A549 (cell line): ENCODE data around the gene GLS. TPM values are rescaled to one million over a fixed set of nuclear protein-coding genes. Genes with fewer than 3 reads are reported as not detected.

Experiments used
- ATAC-seq, 2 experiments: fragments of 200-7000 bp in 1 of 2; fragments of >200 bp in 1 of 2; cut with Nextera tagmentation in 1 of 2; cut with Tn5 transposase in 1 of 2; 3 replicates each; pipeline versions ENCODE4 v1.8.0 to v1.9.1; 2018 to 2020; ENCODE audit warnings: mild to moderate bottlenecking in 1 of 2, moderate library complexity in 1 of 2
- CTCF ChIA-PET: fragments of 300-600 bp; sonication (Branson Sonifier 250); formaldehyde crosslinking; extraction: SDS; loops from one replicate; lab custom pipeline; 2021; ENCODE audit warnings: antibody characterized with exemption, inconsistent platforms; lab: Yijun Ruan, JAX
- POLR2A ChIA-PET: fragments of 350-600 bp; formaldehyde crosslinking; extraction: SDS; loops from one replicate; lab custom pipeline; 2021; ENCODE audit warnings: antibody characterized with exemption, inconsistent platforms; lab: Yijun Ruan, JAX
- DNase-seq, 2 experiments: peaks; one replicate each; pipeline versions ENCODE4 v3.0.0 to v3.0.0-alpha.2; 2011 to 2016; ENCODE audit warnings: low read depth in 1 of 2, low spot score in 1 of 2
- FAIRE-seq: peaks from 2 replicates; lab custom pipeline; 2011; peaks lifted over from hg19 to GRCh38; lab: Jason Lieb, UNC
- H3K27ac ChIP-seq, 2 experiments: fragments of >200 bp; sonication (Bioruptor Twin); formaldehyde crosslinking; 3 replicates each; pipeline ENCODE4 v1.5.1; 2016 to 2017
- H3K4me1 ChIP-seq: fragments of >200 bp; sonication (Bioruptor Twin); formaldehyde crosslinking; 3 replicates; pipeline ENCODE4 v1.6.1; 2016
- H3K4me2 ChIP-seq: fragments of >200 bp; sonication (Bioruptor Twin); formaldehyde crosslinking; 3 replicates; pipeline ENCODE4 v1.6.1; 2016
- H3K4me3 ChIP-seq: fragments of >200 bp; sonication (Bioruptor Twin); formaldehyde crosslinking; 3 replicates; pipeline ENCODE4 v1.5.1; 2016
- H3K9me3 ChIP-seq: fragments of >200 bp; sonication (Bioruptor Twin); formaldehyde crosslinking; 3 replicates; pipeline ENCODE4 v1.6.1; 2016
- ATOH8 ChIP-seq: fragments of 250-450 bp; sonication (Bioruptor Pico); IDR thresholded peaks from 2 replicates; pipeline ENCODE4 v1.5.0; 2020; ENCODE audit warnings: low read depth, mild to moderate bottlenecking, moderate library complexity
- BHLHE40 ChIP-seq: IDR thresholded peaks from 2 replicates; pipeline ENCODE4 v1.6.1; 2012; ENCODE audit warnings: low read depth, low read length, inconsistent platforms
- CBX8 ChIP-seq: fragments of 200-600 bp; sonication (generic); IDR thresholded peaks from 2 replicates; pipeline ENCODE4 v1.6.1; 2016
- EHMT2 ChIP-seq: fragments of 200-600 bp; sonication (generic); IDR thresholded peaks from 2 replicates; pipeline ENCODE4 v1.6.1; 2016; ENCODE audit warnings: antibody characterized with exemption, low read depth, mild to moderate bottlenecking, moderate library complexity
- EP300 ChIP-seq, 2 experiments: fragments of >200 bp; sonication (Bioruptor Twin); formaldehyde crosslinking; IDR thresholded peaks; 2 replicates in 1 of 2; 3 replicates in 1 of 2; pipeline ENCODE4 v1.6.1; 2016 to 2017
- ESRRA ChIP-seq: fragments of 150-350 bp; IDR thresholded peaks from 2 replicates; pipeline ENCODE4 v1.6.1; 2014; ENCODE audit warnings: mild to moderate bottlenecking, low read length, borderline replicate concordance
- FOSB ChIP-seq: fragments of 250-450 bp; sonication (Bioruptor Pico); IDR thresholded peaks from 2 replicates; pipeline ENCODE4 v1.5.0; 2020; ENCODE audit warnings: mild to moderate bottlenecking, moderate library complexity
- HDAC2 ChIP-seq: fragments of 200-600 bp; sonication (generic); IDR thresholded peaks from 2 replicates; pipeline ENCODE4 v1.6.1; 2016
- HES2 ChIP-seq: fragments of >200 bp; sonication (Bioruptor Twin); formaldehyde crosslinking; IDR thresholded peaks from 2 replicates; pipeline ENCODE4 v1.6.1; 2016
- HEYL ChIP-seq: fragments of 250-450 bp; sonication (Bioruptor Pico); IDR thresholded peaks from 2 replicates; pipeline ENCODE4 v1.8.0; 2021; ENCODE audit warnings: mild to moderate bottlenecking, moderate library complexity
- HMGXB4 ChIP-seq: fragments of 250-450 bp; sonication (Bioruptor Pico); IDR thresholded peaks from 2 replicates; pipeline ENCODE4 v1.5.0; 2021; ENCODE audit warnings: mild to moderate bottlenecking, moderate library complexity, borderline replicate concordance
- HOXB13 ChIP-seq: fragments of 250-450 bp; sonication (Bioruptor Pico); IDR thresholded peaks from 2 replicates; pipeline ENCODE4 v1.5.0; 2020; ENCODE audit warnings: low read depth, mild to moderate bottlenecking, moderate library complexity
- HOXB5 ChIP-seq: fragments of 250-450 bp; sonication (Bioruptor Pico); IDR thresholded peaks from 2 replicates; pipeline ENCODE4 v1.5.0; 2020; ENCODE audit warnings: mild to moderate bottlenecking, moderate library complexity
- JUN ChIP-seq, 2 experiments: fragments of >200 bp; sonication (Bioruptor Twin); formaldehyde crosslinking; IDR thresholded peaks; 2 replicates in 1 of 2; 3 replicates in 1 of 2; pipeline ENCODE4 v1.6.1; 2016 to 2017
- JUNB ChIP-seq: fragments of >200 bp; sonication (Bioruptor Twin); formaldehyde crosslinking; IDR thresholded peaks from 2 replicates; pipeline ENCODE4 v1.6.1; 2016
- KDM1A ChIP-seq: fragments of 200-600 bp; sonication (generic); IDR thresholded peaks from 2 replicates; pipeline ENCODE4 v1.6.1; 2016; ENCODE audit warnings: low read depth, mild to moderate bottlenecking
- MAFK ChIP-seq: fragments of 450-650 bp; IDR thresholded peaks from 2 replicates; pipeline ENCODE4 v1.6.1; 2014; ENCODE audit not compliant: partially characterized antibody
- MYC ChIP-seq: IDR thresholded peaks from 2 replicates; pipeline ENCODE4 v1.6.1; 2012; ENCODE audit warnings: mild to moderate bottlenecking, inconsistent platforms, low read length, improper control_type of control experiment, borderline replicate concordance
- NFE2L2 ChIP-seq: fragments of 150-350 bp; conservative IDR thresholded peaks from 2 replicates; pipeline ENCODE4 v1.6.1; 2014; ENCODE audit warnings: low read length
- POLR2A ChIP-seq: IDR thresholded peaks from 2 replicates; pipeline ENCODE4 v1.6.1; 2012; ENCODE audit warnings: mild to moderate bottlenecking, low read length
- POLR2AphosphoS2 ChIP-seq: conservative IDR thresholded peaks from 2 replicates; pipeline ENCODE4 v1.6.1; 2012; ENCODE audit warnings: low read length, improper control_type of control experiment, inconsistent platforms
- RAD21 ChIP-seq, 2 experiments: fragments of >200 bp in 1 of 2; sonication (Bioruptor Twin) in 1 of 2; formaldehyde crosslinking in 1 of 2; IDR thresholded peaks in 1 of 2; conservative IDR thresholded peaks in 1 of 2; 2 replicates in 1 of 2; 3 replicates in 1 of 2; pipeline ENCODE4 v1.6.1; 2012 to 2018; ENCODE audit warnings: inconsistent platforms in 1 of 2
- RNF2 ChIP-seq: fragments of 200-600 bp; sonication (generic); IDR thresholded peaks from 2 replicates; pipeline ENCODE4 v1.6.1; 2016; ENCODE audit warnings: low read depth, mild to moderate bottlenecking, antibody characterized with exemption, moderate library complexity, borderline replicate concordance
- TFCP2L1 ChIP-seq: fragments of 250-450 bp; sonication (Bioruptor Pico); IDR thresholded peaks from 2 replicates; pipeline ENCODE4 v1.5.0; 2021; ENCODE audit warnings: mild to moderate bottlenecking
- ZNF302 ChIP-seq: fragments of 250-450 bp; sonication (Bioruptor Pico); IDR thresholded peaks from 2 replicates; pipeline ENCODE4 v1.9.0; 2021; ENCODE audit warnings: inconsistent platforms, mild to moderate bottlenecking, moderate library complexity
- ZSCAN20 ChIP-seq: fragments of 250-450 bp; sonication (Bioruptor Pico); IDR thresholded peaks from 2 replicates; pipeline ENCODE4 v1.8.0; 2022; ENCODE audit warnings: mild to moderate bottlenecking, moderate library complexity
- WGBS: methylation state at CpG from one replicate; pipeline ENCODE4 v1.1.6; 2017; ENCODE audit errors: missing lambda C conversion rate; 5-methylcytosine and 5-hydroxymethylcytosine counted together
- polyA plus RNA-seq, 4 experiments: library from polyadenylated mRNA; depleted of rRNA in 3 of 4; stranded (reverse); fragments of >200 nt; fragmentation: RNase III in 1 of 4; extraction: RNeasy Plus Mini Kit Qiagen cat#74134 plus additional on column Dnase treatment in 1 of 4; gene quantifications; 2 replicates in 3 of 4; 3 replicates in 1 of 4; pipeline ENCODE4 v1.2.3, GENCODE V29; 2011 to 2017

GLS gene
- polyA plus RNA-seq, 2 of the 4 experiments (the other 2 are of a cell fraction) = 269 to 321 TPM

GRCh38 chr2:190933361-190933760, 52.7 kb downstream of the GLS start:
- peaks cover 85% of the 10 kb centered on the region for H3K4me1 ChIP-seq
- ChIA-PET POLR2A (no interaction called here), CTCF (no interaction called here)
- FAIRE-seq (no peak), ATAC-seq (no peak), DNase-seq (no peak)
- H3K4me3 ChIP-seq = no peak overlapping the region
- no peak overlapping the region for H3K27ac ChIP-seq
- no peak for TF ChIP-seq EHMT2
- no peak for TF ChIP-seq BHLHE40
- TF ChIP-seq HDAC2 = no peak
- no peak for TF ChIP-seq FOSB
- no peak for TF ChIP-seq CBX8
- H3K4me2 ChIP-seq = no peak overlapping the region
- no peaks in the 10 kb centered on the region for H3K9me3 ChIP-seq

- FAIRE-seq = no peak
- H3K27ac ChIP-seq = no peak overlapping the region
- ATAC-seq = no peak
- ChIA-PET CTCF (no interaction called here), POLR2A (no interaction called here)
- no peak overlapping the region for H3K4me3 ChIP-seq
- TF ChIP-seq MYC = no peak
- no peak for TF ChIP-seq HES2
- no peak for TF ChIP-seq ZNF302 (CRISPR knock-in tag)
- no peak for TF ChIP-seq ESRRA
- no peak for TF ChIP-seq EHMT2
- TF ChIP-seq HOXB13 (CRISPR knock-in tag) = no peak
- TF ChIP-seq RNF2 = no peak
- TF ChIP-seq POLR2A = no peak
- no peak for TF ChIP-seq HEYL
- TF ChIP-seq ZSCAN20 (CRISPR knock-in tag) = no peak
- no peak for TF ChIP-seq HOXB5 (CRISPR knock-in tag)
- no peak for TF ChIP-seq TFCP2L1 (CRISPR knock-in tag)
- no peak for TF ChIP-seq NFE2L2
- no peak for TF ChIP-seq POLR2AphosphoS2
- TF ChIP-seq KDM1A = no peak
- H3K4me1 ChIP-seq = peaks cover 89% of the 10 kb centered on the region
- no peak for DNase-seq
- H3K4me2 ChIP-seq = no peak overlapping the region
- no peaks in the 10 kb centered on the region for H3K9me3 ChIP-seq
Measured at GRCh38 chr2:190935054-190935453, 54.4 kb downstream of the GLS start.

GRCh38 chr2:190938771-190939335, 58.2 kb downstream of the GLS start:
- CTCF ChIA-PET = no interaction called here
- H3K4me2 ChIP-seq = peak overlapping the region; percentile 32
- H3K4me1 ChIP-seq = peaks cover 82% of the 10 kb centered on the region
- POLR2A ChIA-PET = no interaction called here
- H3K27ac ChIP-seq = peak overlapping the region in 1 of 2 experiments; percentile 26; a peak in 1 of 6 replicates
- no peak for FAIRE-seq
- H3K9me3 ChIP-seq = no peaks in the 10 kb centered on the region
- ATAC-seq = no peak
- no peak for DNase-seq
- no peak overlapping the region for H3K4me3 ChIP-seq
- 1% methylated on average over 1 of the region's 1 CpG for WGBS
- TF ChIP-seq HDAC2 (no peak), ATOH8 (no peak), RAD21 (conservative IDR thresholded peaks at IDR 0.05 in 1 of 2, IDR thresholded peaks at IDR 0.05 in 1 of 2) (no peak), FOSB (no peak), ZNF302 (CRISPR knock-in tag) (no peak), MAFK (no peak), ESRRA (no peak), JUNB (no peak), EP300 (IDR thresholded peaks at IDR 0.05) (no peak), BHLHE40 (no peak), EHMT2 (no peak), POLR2A (no peak), JUN (IDR thresholded peaks at IDR 0.05) (no peak), HMGXB4 (CRISPR knock-in tag) (no peak)
